HPDE6-E6E7 (cell line): ENCODE data around the gene RSBN1L.
A peak's percentile ranks its signal among the peaks of the same experiment; 100 is the strongest.
"Not testable (repeated sequence)": the region's sequence is repeated elsewhere in the genome, so short reads cannot be mapped to it uniquely, and the experiment has no call there.

Experiments
- DNase-seq: peaks from one replicate; pipeline ENCODE4 v3.0.0; 2011; ENCODE audit warnings: missing footprints; ENCODE audit errors: extremely low spot score

Gene RSBN1L

DNA sequence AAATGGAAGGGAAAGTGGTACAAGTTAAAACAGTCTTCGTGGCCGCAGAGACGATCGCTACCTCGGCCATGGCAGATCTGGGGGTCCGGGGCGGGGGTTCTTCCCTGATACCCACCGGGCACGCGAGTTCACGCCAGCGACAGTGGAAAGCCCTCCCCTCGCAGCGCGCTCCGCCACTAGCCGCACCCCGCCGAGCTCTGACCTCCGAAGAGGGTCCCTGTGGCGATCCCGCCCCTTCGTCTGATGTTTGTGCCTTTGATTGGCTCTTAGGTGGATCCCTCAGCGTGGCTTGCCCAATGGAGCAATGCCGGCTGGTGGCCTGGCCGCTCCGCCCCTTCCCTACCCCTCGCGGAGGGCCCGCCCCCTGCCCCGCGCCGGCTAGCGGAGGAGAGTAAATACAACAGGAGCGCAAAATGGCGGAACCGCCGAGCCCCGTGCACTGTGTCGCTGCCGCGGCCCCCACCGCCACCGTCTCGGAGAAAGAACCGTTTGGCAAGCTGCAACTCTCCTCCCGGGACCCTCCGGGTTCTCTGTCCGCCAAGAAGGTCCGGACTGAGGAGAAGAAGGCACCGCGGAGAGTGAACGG is at the start of gene RSBN1L:
Gene RSBN1L (plus strand): TSS at position 403 of the 586 bp plus-strand sequence. CDS start 11 bp downstream, at position 414.
- peak; percentile 95 for DNase-seq

DNA sequence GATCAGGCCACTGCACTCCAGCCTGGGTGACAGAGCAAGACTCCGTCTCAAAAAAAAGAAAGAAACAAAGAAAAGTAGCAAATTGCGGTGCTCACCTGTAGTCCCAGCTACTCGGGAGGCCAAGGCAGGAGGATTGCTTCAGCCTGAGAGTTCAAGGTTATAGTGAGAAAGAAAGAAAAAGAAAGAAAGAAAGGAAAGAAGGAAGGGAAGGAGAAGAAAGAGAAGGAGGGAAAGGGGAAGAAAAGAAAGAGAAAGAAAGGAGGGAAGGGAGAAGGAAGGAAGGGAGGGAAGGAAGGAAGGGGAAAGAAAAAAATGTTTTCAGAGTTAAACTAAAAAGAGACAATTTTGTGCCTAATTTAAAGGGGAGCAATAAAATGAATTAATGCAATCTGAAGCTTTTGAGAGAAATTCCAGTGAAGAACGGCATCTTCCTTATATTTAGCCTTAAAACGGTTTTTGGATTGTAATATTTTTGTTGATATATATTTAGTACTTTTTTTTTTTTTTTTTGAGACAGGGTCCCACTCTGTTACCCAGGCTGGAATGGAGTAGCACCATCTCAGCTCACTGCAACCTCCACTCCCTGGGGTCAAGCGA is 47.4 kb upstream of the RSBN1L start:
- no peak for DNase-seq

DNA sequence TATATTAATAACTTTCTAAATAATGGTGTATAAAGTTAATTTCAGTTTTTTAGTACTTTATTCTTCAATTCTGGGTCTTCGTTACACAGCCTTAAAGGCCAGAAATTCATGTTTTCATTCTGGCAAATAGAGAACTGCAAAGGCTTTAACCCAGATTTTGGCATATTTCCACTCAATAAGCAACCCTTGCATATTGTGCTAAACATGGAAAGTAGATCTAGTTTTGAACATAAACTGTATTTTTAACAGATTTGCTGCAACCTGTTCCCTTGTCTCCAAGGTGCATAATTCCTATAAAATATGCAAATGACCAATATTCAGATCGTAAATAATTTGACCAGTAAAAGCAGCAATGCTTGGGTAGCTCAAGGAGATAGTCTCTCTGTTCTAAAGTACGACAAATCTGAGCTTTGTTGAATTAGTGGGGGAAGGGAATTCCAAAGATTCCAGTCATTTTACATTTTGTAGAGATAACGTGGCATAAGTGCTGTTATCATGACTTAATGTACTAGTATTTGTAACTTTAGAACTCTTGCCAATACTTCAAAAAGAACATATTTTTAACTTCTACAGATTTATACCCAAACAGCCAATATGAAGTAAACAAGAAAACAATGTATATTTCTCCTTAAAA is 46.4 kb upstream of the RSBN1L start:
- no peak for DNase-seq

DNA sequence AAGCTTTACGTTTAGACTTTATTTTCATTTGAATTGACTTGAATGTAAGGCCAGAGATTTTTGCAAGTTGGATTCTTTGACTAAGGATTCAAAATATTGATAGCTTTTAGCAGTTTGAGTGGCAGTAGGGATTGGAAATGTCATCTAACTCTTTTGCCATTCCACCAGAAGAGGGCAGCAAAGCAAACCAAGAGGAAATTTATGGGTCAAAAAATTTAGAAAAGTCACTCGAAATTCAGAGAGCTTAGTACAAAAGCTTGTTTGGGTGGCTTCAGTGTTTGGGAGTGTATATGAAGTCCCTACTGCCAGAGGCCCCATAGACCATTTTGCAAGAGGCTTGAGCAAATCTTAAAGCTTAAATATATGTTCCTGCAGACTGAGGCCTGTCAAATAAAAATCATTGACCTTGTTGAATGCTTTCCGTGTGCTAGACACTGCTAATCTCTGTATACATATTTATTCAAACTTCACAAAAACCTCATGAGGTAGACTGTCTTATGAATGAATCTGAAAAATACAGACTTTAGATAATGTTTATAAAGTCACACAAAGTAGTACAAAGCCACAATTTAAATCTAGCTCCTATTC is 44.6 kb upstream of the RSBN1L start:
- DNase-seq = peak; percentile 22

DNA sequence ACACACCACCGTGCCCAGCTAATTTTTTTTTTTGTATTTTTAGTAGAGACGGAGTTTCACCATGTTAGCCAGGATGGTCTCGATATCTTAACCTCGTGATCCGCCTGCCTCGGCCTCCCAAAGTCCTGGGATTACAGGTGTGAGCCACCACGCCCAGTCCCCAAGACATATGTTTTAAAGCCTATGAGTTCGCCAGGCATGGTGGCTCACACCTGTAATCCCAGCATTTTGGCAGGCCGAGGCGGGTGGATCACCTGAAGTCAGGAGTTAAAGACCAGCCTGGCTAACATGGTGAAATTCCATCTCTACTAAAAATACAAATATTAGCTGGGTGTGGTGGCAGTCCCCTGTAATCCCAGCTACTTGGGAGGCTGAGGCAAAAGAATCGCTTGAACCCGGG is 43.4 kb upstream of the RSBN1L start:
- DNase-seq = not testable (repeated sequence)

DNA sequence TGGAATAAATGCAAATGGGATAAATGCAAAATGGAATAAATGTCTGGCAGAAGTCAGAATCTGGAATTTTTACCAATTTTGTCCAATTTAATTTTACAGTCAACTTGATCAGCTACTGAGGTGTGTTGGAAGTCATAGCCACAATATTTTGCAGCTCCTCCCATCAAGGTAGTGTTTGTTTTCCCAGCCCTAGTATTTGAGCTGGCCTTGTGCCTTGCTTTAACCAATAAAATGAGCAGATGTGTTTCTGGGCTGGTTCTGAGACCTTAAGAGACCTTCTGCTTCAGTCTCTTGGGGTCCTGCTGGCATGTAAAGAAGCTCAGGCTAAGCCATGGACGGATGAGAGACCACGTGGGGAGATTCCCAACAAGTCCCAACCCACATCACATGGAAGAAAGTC is 42.7 kb upstream of the RSBN1L start:
- DNase-seq = no peak

DNA sequence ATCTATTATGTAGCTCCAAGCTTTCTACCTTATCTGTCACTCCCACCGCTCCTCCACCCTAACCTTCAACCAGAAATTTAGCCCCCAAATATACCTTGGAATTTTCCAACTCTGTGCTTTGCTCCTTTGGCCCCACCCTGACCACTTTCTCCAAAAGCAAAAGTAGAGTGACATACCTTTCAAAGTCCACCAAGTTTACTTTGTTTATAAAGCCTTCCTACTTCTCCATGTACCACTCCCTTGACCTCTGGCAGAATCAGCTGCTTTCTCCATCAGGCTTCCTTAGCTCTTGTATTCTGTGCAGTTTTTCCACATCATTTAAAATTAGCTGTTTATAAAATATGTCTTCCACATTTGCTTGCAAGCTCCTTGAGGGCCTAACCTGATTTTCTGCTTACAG is 40.9 kb upstream of the RSBN1L start:
- no peak for DNase-seq

DNA sequence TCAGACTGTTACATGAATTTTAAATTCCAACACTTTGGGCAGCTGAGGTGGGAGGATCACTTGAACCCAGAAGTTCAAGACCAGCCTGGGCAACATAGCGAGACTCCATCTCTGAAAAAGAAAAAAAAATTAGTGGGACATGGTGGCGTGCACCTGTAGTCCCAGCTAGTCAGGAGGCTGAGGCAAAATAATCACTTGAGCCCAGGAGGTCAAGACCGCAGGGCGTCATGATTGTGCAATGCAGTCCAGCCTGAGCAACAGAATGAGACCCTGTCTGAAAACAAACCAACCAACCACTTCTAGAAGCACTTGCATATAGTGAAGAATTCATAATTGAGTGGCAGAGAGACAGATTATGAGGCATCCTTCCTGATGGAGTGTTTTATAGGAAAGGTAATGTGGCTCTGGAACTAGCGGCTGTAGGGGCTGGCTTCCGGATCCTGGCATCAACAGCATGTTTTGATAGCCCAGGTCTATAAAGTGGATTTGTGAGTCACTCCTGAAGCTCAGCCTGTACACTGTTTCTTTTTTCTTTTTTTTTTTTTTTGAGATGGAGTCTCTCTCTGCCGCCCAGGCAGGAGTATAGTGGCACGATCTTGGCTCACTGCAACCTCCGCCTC is 40.3 kb upstream of the RSBN1L start:
- no peak for DNase-seq

DNA sequence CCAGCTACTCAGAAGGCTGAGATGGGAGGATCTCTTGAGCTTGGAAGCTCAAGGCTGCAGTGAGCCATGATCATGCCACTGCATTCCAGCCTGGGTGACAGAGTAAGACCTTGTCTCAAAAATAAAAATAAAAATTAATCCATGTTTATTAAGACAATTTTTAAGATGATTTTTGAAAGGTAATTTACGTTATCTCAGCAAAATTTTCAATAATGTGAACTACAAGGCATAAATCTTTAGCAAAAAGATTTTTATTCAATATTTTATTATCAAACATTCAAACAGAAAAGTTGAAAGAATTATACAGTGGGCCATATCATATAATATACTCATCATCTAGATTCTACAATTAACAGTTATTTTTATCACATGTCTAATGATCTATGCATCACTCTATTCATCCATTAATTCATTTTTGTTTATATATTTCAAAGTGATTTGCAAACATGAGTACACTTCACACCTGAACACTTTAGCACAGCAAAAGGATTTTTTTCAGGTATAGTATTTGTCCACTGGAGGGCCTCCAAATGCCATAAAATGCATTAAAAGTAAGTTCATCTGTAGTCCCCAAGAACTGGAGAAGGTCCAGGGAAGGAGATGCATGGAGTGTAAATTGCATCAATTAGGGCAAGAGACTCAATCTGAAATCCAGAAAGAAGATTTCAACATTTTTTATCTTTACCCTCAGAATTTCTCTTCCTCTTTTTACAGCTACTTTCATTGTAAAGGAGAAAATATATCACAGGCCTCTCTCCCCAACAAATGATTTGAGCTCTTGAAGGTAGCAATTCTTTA is 38.6 kb upstream of the RSBN1L start:
- peak; percentile 14 for DNase-seq

DNA sequence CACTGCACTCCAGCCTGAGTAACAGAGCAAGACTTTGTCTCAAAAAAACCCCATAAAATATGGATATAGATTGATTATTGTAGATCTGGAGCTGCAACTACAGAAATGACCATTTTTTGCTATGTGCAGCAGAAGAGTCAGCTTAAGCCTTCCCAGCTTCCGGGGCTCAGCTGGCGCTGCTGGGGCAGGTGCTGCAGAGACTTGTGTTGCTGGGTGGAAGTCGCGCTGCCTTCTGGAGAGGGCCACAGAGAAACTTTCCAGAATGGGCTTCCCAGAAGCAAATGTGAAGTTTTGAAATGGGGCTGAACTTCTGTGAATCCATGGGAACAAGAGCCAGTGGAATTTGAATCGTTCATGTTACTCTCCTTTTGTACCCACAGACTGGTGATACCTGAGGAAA is 37.3 kb upstream of the RSBN1L start:
- no peak for DNase-seq

DNA sequence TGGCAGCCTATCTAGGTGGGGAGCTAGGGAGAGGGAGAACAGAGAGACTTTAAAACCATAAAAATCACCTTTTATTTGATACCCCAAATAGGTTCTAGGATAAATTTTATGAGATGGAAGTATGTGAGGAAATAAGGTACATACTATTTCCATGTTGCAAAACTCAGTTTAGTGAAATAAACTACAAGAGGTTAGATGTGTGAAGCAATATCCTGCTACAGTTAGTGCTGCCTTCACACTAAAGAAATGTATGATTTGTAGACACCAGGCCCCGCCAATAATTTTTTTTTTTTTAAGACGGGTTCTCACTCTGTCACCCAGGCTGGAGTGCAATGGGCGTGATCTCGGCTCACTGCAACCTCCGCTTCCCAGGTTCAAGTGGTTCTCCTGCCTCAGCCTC is 34.4 kb upstream of the RSBN1L start:
- no peak for DNase-seq

DNA sequence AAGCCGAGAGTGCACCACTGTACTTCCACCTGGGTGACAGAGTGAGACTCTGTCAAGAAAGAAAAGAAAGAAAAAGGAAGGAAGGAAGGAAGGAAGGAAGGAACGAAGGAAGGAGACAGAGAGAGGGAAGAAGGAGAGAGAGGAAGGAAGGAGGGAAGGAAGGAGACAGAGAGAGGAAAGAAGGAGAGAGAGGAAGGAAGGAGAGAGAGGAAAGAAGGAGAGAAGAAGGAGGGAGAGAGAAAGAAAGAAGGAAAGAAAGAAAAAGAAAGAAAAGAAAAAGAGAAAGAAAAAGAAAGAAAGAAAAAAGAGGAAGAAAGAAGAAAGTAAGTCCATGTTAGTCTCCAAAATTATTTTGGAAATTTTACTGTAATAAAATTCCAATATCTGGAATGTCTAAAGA is 33.4 kb upstream of the RSBN1L start:
- DNase-seq = no peak

DNA sequence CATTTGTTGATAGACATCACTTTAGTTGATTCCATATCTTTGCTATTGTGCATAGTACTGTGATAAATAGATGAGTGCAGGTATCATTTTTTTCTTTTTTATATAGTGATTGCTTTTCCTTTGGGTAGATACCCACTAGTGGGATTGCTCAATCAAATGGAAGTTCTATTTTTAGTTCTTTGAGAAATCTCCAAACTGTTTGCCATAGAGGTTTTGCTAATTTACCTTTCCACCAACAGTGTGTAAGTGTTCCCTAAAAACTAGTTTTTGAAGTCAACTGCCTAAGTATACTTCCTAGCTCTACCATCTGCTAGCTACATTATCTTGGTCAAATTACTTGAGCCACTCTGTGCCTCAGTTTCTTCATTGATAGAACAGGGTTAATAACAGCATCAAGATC is 31.5 kb upstream of the RSBN1L start:
- no peak for DNase-seq

DNA sequence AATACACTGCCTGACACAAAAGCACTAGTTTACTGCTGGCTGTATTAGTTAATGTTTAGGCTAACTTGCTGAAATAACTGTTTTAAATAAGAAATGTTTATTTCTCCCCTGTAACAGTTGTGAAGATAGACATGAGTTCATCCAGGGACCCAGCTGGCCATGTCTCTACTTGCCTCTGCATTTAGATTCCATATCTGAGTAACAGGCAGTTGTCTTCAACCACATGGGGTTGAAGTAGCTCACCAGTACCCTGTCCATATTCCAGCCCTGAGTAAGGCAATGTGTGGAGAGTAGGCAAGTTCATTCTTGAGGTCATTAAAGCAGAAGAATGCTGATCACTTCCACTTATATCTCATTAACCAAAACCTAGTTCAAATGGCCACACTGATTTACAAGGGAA is 31.1 kb upstream of the RSBN1L start:
- peak; percentile 52 for DNase-seq

DNA sequence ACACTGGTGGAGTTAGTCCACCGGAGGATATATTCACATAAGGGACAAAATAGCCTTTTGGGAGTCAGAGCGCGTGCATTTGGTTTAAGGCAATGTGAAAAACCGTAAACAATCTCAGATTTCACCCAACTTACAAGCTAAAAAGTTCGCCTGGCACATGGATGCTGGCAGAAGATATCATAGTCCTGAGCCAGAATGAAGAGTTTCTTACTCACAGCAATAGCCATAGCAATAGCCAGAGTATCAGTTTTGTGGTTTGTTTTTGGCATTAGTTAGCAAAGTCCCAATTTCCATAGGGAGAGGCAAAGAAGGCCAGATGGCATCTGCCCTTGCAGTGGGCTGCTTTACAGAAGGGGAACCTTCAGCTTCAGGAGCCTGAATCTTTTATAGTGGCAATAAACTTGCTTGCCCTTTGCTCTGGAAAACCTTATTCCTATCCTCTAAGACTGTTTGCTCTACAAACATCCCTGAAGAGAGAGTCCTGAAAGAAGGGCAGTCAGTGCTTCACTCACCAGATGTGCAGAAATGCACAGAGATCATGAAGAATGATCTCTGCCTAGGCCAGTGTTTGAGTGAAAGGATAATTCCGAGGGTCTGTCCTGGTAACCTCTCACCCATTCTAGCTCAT is 28.7 kb upstream of the RSBN1L start:
- no peak for DNase-seq

DNA sequence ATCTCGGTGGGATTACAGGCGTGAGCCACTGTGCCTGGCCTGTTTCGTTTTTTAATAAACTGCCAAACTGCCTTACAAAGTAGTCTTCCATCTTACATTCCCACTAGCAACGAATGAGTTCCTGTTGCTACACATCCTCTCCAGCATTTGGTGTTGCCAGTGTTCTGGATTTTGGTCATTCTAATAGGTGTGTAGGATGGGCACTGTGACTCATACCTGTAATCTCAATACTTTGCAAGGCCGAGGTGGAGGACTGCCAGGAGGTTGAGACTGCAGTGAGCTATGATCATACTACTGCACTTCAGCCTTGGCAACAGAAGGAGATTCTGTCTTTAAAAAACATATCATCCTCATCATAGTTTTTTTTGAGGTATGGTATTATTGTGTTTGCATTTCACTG is 21.4 kb upstream of the RSBN1L start:
- DNase-seq = no peak

DNA sequence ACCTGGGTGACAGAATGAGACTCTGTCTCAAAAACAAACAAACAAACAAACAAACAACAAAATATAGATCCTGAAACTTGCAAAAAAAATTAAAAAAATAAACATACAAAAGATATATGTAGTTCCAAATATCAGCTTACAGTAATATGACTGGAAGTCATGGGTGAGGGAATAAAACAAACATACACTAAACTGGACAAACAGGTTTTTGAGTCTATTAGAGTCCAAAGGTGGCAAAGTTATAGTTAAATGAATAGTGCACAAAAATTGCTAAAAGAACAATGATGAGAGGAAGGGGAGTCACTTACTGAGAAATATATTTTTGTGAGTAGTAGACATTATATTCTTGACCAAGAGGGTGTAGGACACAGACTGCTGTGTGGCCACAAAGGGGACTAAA is 16.7 kb upstream of the RSBN1L start:
- peak; percentile 54 for DNase-seq

DNA sequence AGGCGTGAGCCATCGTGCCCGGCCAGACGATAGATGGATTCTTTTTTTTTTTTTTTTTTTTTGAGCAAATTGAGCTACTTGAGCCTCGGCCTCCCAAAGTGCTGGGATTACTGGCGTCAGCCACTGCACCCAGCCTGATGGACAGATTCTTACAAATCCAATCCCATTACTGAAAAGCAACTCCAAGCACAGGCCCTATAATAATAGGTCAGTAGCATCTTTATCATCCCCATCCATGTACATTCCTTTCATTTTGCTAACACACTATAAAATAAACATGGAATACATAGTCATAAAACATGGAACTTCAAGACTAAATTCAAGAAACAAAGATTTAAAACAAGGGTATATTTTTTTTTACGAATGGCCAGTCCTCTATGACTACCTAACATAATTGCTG is 16.0 kb upstream of the RSBN1L start:
- DNase-seq = no peak

DNA sequence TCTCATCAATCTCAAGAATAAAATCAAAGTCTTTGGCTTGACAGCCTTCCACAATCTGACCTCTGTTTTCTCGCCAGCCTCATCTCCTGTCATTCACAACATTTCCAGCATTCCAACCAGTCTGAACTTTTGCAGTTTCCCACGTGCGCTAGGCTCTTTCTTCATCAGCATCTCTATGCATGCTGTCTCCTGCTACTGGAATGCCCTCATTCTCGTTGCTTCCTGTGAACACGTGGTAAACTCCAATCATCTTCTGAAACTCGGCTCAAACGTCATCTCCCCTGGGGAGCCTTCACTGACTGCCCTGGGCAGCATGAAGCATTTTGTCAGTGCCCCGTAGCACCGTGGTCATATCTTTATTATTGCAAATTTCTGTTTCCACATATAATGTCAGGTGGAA is 12.2 kb upstream of the RSBN1L start:
- DNase-seq = peak; percentile 33

DNA sequence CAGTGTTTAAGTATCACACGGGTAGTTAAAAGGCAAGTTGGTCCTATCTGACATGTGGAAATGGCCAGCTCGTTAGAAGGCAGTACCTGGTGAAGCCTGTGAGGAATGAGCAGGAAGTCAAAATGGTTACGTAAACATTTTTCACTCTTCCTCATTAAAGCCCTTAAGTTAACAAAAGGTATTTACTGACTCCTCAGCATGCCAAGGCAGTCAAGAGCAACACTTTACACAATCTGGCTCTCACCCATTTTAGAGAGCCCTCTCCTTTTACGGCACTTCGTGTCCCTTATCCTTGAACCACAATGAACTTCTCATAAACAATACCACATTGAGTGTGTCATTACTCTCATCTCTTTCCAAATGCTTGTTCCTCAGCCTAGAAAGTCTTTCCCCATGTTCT is 11.0 kb upstream of the RSBN1L start:
- DNase-seq = peak; percentile 26

DNA sequence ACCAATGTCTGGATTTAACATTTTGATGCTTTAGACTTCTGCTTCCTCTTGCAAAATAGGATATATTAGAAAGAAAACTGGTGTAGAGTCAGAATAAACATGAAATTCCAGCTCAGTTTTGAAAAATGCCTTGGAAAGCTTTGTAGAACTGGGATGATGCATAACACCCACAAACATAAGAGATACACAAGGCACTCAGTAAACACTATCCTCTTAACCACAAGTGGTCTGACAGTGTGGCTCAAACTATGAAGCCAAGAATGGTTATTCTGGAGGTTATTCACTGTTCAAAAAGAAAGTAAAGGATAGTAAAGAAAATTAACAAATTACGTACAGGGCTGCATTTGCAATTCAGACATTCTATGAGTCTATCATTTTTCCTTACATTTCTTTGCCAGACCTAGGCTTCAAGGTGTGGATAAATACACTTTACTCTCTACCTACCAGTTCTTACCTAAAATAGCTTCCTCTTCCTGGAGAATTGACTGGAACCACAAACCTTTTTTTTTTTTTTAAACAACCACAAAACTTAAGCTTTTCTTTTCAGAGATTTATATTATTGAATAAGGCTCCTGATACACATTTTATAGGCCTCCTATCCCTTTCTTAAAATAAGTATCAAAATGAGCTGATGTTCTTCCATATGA is 9.0 kb upstream of the RSBN1L start:
- DNase-seq = no peak
